Kidney epithelial cell (primary cell): ENCODE measurements around the gene FAHD1. TPM values are rescaled to one million over a fixed set of nuclear protein-coding genes. Genes with fewer than 3 reads are reported as not detected.
"Not testable (repeated sequence)": the region's sequence is repeated elsewhere in the genome, so short reads cannot be mapped to it uniquely, and the experiment has no call there.

Experiments
- DNase-seq: peaks from one replicate; pipeline ENCODE4 v3.0.0-alpha.2; 2010; ENCODE audit warnings: low read depth
- H3K27me3 ChIP-seq: 2 replicates; pipeline ENCODE4 v1.6.0; 2011; ENCODE audit warnings: low read length; ENCODE audit not compliant: control insufficient read depth, insufficient read depth
- H3K36me3 ChIP-seq: 2 replicates; pipeline ENCODE4 v1.5.1; 2011; ENCODE audit warnings: low read length; ENCODE audit not compliant: control insufficient read depth, insufficient read depth
- H3K4me3 ChIP-seq: 2 replicates; pipeline ENCODE4 v1.5.1; 2011; ENCODE audit warnings: low read depth, mild to moderate bottlenecking, control low read depth, low read length
- CTCF ChIP-seq: IDR thresholded peaks from 2 replicates; pipeline ENCODE4 v1.5.1; 2011; ENCODE audit warnings: mild to moderate bottlenecking, moderate library complexity, low read length, control low read depth, inconsistent platforms; ENCODE audit not compliant: insufficient read depth, poor library complexity, severe bottlenecking
- total RNA-seq: library from RNA; depleted of rRNA; stranded (reverse); fragments of >200 nt; gene quantifications from 2 replicates; pipeline ENCODE4 v1.2.3, GENCODE V29; 2015

The FAHD1 gene
- total RNA-seq, 1 donor from 2014 or later: 59.7 TPM

- Histone ChIP-seq H3K27me3 (peaks cover 2% of the 10 kb centered on the region), H3K4me3 (no peak overlapping the region), H3K36me3 (no peaks in the 10 kb centered on the region)
- TF ChIP-seq CTCF: no peak
- no peak for DNase-seq
Measured at GRCh38 chr16:1794908-1795666, 31.9 kb upstream of the FAHD1 start.

GRCh38 chr16:1799263-1799662 is 27.7 kb upstream of the FAHD1 start:
- H3K36me3 ChIP-seq, H3K4me3 ChIP-seq, H3K27me3 ChIP-seq, DNase-seq: not testable (repeated sequence)

GRCh38 chr16:1800701-1801100 is 26.3 kb upstream of the FAHD1 start:
- TF ChIP-seq CTCF: no peak
- H3K36me3 ChIP-seq: no peaks in the 10 kb centered on the region
- no peak for DNase-seq
- no peak overlapping the region for H3K4me3 ChIP-seq
- no peaks in the 10 kb centered on the region for H3K27me3 ChIP-seq

- Histone ChIP-seq H3K36me3 (no peaks in the 10 kb centered on the region), H3K27me3 (no peaks in the 10 kb centered on the region), H3K4me3 (no peak overlapping the region)
- no peak for DNase-seq
- TF ChIP-seq CTCF: no peak
Measured at GRCh38 chr16:1807626-1808025, 19.4 kb upstream of the FAHD1 start.

GRCh38 chr16:1808691-1809090 is 18.3 kb upstream of the FAHD1 start:
- H3K4me3 ChIP-seq: no peak overlapping the region
- no peak for TF ChIP-seq CTCF
- no peaks in the 10 kb centered on the region for H3K27me3 ChIP-seq
- DNase-seq: no peak
- H3K36me3 ChIP-seq: no peaks in the 10 kb centered on the region

DNA sequence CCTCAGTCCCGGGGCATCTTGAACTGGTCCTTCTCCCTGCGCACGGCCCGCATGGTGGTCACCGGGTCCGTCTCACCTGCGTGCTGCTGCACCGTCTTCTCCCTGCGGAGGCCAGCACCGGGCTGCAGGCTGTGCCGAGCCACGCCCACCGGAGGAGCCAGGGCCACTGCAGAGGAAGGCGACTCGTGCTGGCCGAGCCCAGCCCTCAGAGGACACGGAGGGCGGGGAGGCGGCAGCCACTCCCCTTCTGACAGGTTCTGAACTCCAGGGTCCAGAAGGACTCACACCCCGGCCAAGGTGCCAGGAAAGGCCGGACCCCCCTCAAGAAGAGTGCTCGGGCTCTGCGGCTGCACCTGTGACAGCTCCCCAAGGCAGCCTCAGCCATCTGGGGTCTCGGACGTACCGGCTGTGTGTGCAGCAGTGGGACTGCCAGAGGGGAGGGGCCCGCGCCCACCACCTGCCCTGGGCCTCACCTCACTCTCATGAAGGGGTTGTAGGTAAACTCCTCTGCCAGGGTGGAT is 17.7 kb upstream of the FAHD1 start:
- H3K4me3 ChIP-seq: no peak overlapping the region
- H3K36me3 ChIP-seq: no peaks in the 10 kb centered on the region
- DNase-seq: no peak
- no peak for TF ChIP-seq CTCF
- H3K27me3 ChIP-seq: no peaks in the 10 kb centered on the region
